H1 (cell line): ENCODE results near the gene ZBTB34. TPM values are rescaled to one million over a fixed set of nuclear protein-coding genes. Genes with fewer than 3 reads are reported as not detected.

ENCODE experiments used
- CTCF ChIA-PET: fragments of 300-600 bp; sonication (Branson Sonifier 250); formaldehyde crosslinking; loops from one replicate; lab custom pipeline; 2021; ENCODE audit not compliant: partially characterized antibody; lab: Charles Lee
- POLR2A ChIA-PET: fragments of 300-600 bp; sonication (Branson Sonifier 250); formaldehyde crosslinking; loops from one replicate; lab custom pipeline; 2021; ENCODE audit warnings: inconsistent platforms; ENCODE audit not compliant: partially characterized antibody; lab: Charles Lee
- DNase-seq, 2 experiments: peaks; one replicate each; pipeline versions ENCODE4 v3.0.0 to v3.0.0-alpha.2; 2010 to 2022; ENCODE audit warnings: low spot score in 2 of 2, low read depth in 1 of 2, mixed read lengths in 1 of 2
- FAIRE-seq: peaks from 2 replicates; lab custom pipeline; 2011; peaks lifted over from hg19 to GRCh38; lab: Jason Lieb, UNC
- H2AFZ ChIP-seq: 2 replicates; pipeline ENCODE4 v1.8.1; 2012; ENCODE audit warnings: low read length, inconsistent platforms
- H2AK5ac ChIP-seq: 2 replicates; pipeline ENCODE4 v1.6.1; 2013; ENCODE audit warnings: low read depth, low read length
- H2BK120ac ChIP-seq: replicated peaks from 2 replicates; pipeline ENCODE3; 2013; ENCODE audit warnings: low read depth, low read length, inconsistent platforms
- H2BK12ac ChIP-seq: 2 replicates; pipeline ENCODE4 v1.6.1; 2013; ENCODE audit warnings: low read depth, low read length
- H2BK15ac ChIP-seq: 2 replicates; pipeline ENCODE4 v1.6.1; 2013; ENCODE audit warnings: low read length
- H2BK20ac ChIP-seq: 2 replicates; pipeline ENCODE4 v1.6.1; 2013; ENCODE audit warnings: low read length
- H2BK5ac ChIP-seq: 2 replicates; pipeline ENCODE4 v1.6.1; 2013; ENCODE audit warnings: low read depth, low read length
- H3K14ac ChIP-seq: 2 replicates; pipeline ENCODE4 v1.6.1; 2013; ENCODE audit warnings: inconsistent platforms; ENCODE audit not compliant: insufficient read length
- H3K18ac ChIP-seq: 2 replicates; pipeline ENCODE4 v1.6.1; 2013; ENCODE audit warnings: low read length; ENCODE audit errors: extremely low read depth
- H3K23ac ChIP-seq: 2 replicates; pipeline ENCODE4 v1.6.1; 2013; ENCODE audit warnings: inconsistent platforms; ENCODE audit not compliant: insufficient read length
- H3K23me2 ChIP-seq: 2 replicates; pipeline ENCODE4 v1.6.1; 2013; ENCODE audit warnings: low read depth, low read length
- H3K27ac ChIP-seq: 2 replicates; pipeline ENCODE4 v1.6.1; 2011; ENCODE audit warnings: low read depth, low read length, inconsistent platforms
- H3K27me3 ChIP-seq, 4 experiments: replicated peaks in 1 of 4; 1 replicate in 1 of 4; 2 replicates in 3 of 4; pipeline versions ENCODE4 v1.6.1 to v1.8.1; 2011 to 2013; ENCODE audit warnings: low read length in 3 of 4, mild to moderate bottlenecking in 3 of 4, inconsistent platforms in 2 of 4, mixed read lengths in 2 of 4, moderate library complexity in 1 of 4; ENCODE audit not compliant: control insufficient read depth in 3 of 4, insufficient read depth in 3 of 4; ENCODE audit errors: extremely low read depth in 1 of 4
- H3K36me3 ChIP-seq, 4 experiments: 2 replicates each; pipeline versions ENCODE4 v1.6.1 to v1.8.1; 2011 to 2013; ENCODE audit warnings: mild to moderate bottlenecking in 4 of 4, low read length in 3 of 4, moderate library complexity in 2 of 4, control low read depth in 1 of 4, inconsistent platforms in 1 of 4; ENCODE audit not compliant: insufficient read depth in 4 of 4, control insufficient read depth in 2 of 4
- H3K4ac ChIP-seq: replicated peaks from 2 replicates; pipeline ENCODE3; 2013; ENCODE audit warnings: low read length, low read depth, mixed read lengths, inconsistent platforms; ENCODE audit not compliant: insufficient read length
- H3K4me1 ChIP-seq, 4 experiments: replicated peaks in 1 of 4; 1 replicate in 1 of 4; 2 replicates in 3 of 4; pipeline versions ENCODE4 v1.6.1 to v1.8.1; 2011 to 2013; ENCODE audit warnings: low read length in 3 of 4, inconsistent platforms in 2 of 4, mixed read lengths in 1 of 4; ENCODE audit not compliant: insufficient read depth in 4 of 4, control insufficient read depth in 3 of 4
- H3K4me2 ChIP-seq, 2 experiments: 2 replicates each; pipeline versions ENCODE4 v1.6.1 to v1.8.1; 2011 to 2013; ENCODE audit warnings: low read depth in 2 of 2, low read length in 2 of 2, control low read depth in 1 of 2, inconsistent platforms in 1 of 2, mild to moderate bottlenecking in 1 of 2; ENCODE audit not compliant: insufficient read depth in 1 of 2
- H3K4me3 ChIP-seq, 4 experiments: fragments of 200-600, 300-600 bp in 1 of 4; sonication (generic), shearing (Covaris generic), sonication (Bioruptor Twin) in 1 of 4; 2 replicates each; pipeline versions ENCODE4 v1.5.1 to v1.8.1; 2011 to 2016; ENCODE audit warnings: low read length in 4 of 4, low read depth in 3 of 4, control low read depth in 2 of 4, inconsistent platforms in 2 of 4, mild to moderate bottlenecking in 2 of 4, mixed read lengths in 1 of 4, moderate library complexity in 1 of 4; ENCODE audit not compliant: insufficient read depth in 2 of 4; ENCODE audit errors: extremely low read depth in 1 of 4
- H3K56ac ChIP-seq: replicated peaks from 2 replicates; pipeline ENCODE3; 2013; ENCODE audit warnings: low read depth, mild to moderate bottlenecking, mixed read lengths, low read length, inconsistent platforms; ENCODE audit not compliant: insufficient read length
- H3K79me1 ChIP-seq: 2 replicates; pipeline ENCODE4 v1.6.1; 2013; ENCODE audit warnings: low read depth, low read length, control low read depth
- H3K79me2 ChIP-seq, 2 experiments: 2 replicates each; pipeline versions ENCODE4 v1.6.1 to v1.8.1; 2012 to 2013; ENCODE audit warnings: low read length in 2 of 2, mild to moderate bottlenecking in 2 of 2, inconsistent platforms in 1 of 2; ENCODE audit not compliant: insufficient read depth in 2 of 2, control insufficient read depth in 1 of 2
- H3K9ac ChIP-seq, 4 experiments: replicated peaks in 1 of 4; 1 replicate in 1 of 4; 2 replicates in 3 of 4; pipeline versions ENCODE4 v1.6.1 to v1.8.1; 2011 to 2013; ENCODE audit warnings: low read depth in 3 of 4, low read length in 3 of 4, control low read depth in 2 of 4, mild to moderate bottlenecking in 2 of 4, moderate library complexity in 2 of 4, inconsistent platforms in 1 of 4; ENCODE audit errors: extremely low read depth in 1 of 4
- H3K9me3 ChIP-seq, 2 experiments: 2 replicates each; pipeline versions ENCODE4 v1.6.1 to v1.8.1; 2012 to 2013; ENCODE audit warnings: mild to moderate bottlenecking in 2 of 2, moderate library complexity in 2 of 2, control low read depth in 1 of 2, inconsistent platforms in 1 of 2, low read depth in 1 of 2, low read length in 1 of 2, mixed read lengths in 1 of 2; ENCODE audit not compliant: insufficient read depth in 2 of 2
- H4K20me1 ChIP-seq, 2 experiments: replicated peaks in 1 of 2; 2 replicates each; pipeline versions ENCODE3 to v1.8.1; 2011 to 2013; ENCODE audit warnings: inconsistent platforms in 2 of 2, low read length in 2 of 2, mild to moderate bottlenecking in 1 of 2; ENCODE audit not compliant: insufficient read depth in 2 of 2, control insufficient read depth in 1 of 2
- H4K5ac ChIP-seq: 2 replicates; pipeline ENCODE4 v1.6.1; 2013; ENCODE audit warnings: low read length, low read depth, mixed read lengths, inconsistent platforms; ENCODE audit not compliant: insufficient read length
- H4K8ac ChIP-seq: 2 replicates; pipeline ENCODE4 v1.8.0; 2013; ENCODE audit warnings: mild to moderate bottlenecking, moderate library complexity, low read length, inconsistent platforms; ENCODE audit not compliant: insufficient read depth; ENCODE audit errors: extremely low read depth
- H4K91ac ChIP-seq: replicated peaks from 2 replicates; pipeline ENCODE3; 2013; ENCODE audit warnings: low read length, mixed read lengths, inconsistent platforms; ENCODE audit not compliant: insufficient read length
- ASH2L ChIP-seq: fragments of 200-600, 300-600 bp; sonication (generic); IDR thresholded peaks from one replicate; pipeline ENCODE4 v1.7.1; 2017; ENCODE audit warnings: low read length
- BRCA1 ChIP-seq: IDR thresholded peaks from 2 replicates; pipeline ENCODE4 v1.6.1; 2012; ENCODE audit warnings: low read depth, low read length, improper control_type of control experiment
- CTCF ChIP-seq, 3 experiments: IDR thresholded peaks; 1 replicate in 2 of 3; 2 replicates in 1 of 3; pipeline versions ENCODE4 v1.5.1 to v1.6.1; 2011; ENCODE audit warnings: low read length in 3 of 3, mild to moderate bottlenecking in 3 of 3, inconsistent platforms in 2 of 3, low read depth in 1 of 3, moderate library complexity in 1 of 3; ENCODE audit not compliant: insufficient read depth in 1 of 3; ENCODE audit errors: control extremely low read depth in 1 of 3
- EGR1 ChIP-seq: IDR thresholded peaks from 2 replicates; pipeline ENCODE4 v1.6.1; 2011; ENCODE audit warnings: low read depth, low read length, borderline replicate concordance
- GABPA ChIP-seq: IDR thresholded peaks from 2 replicates; pipeline ENCODE4 v1.6.1; 2011; ENCODE audit warnings: mild to moderate bottlenecking, low read length, moderate library complexity, borderline replicate concordance; ENCODE audit not compliant: insufficient read depth
- NANOG ChIP-seq: IDR thresholded peaks from 2 replicates; pipeline ENCODE4 v1.6.1; 2011; ENCODE audit warnings: low read length, low read depth, mild to moderate bottlenecking, inconsistent platforms; ENCODE audit not compliant: insufficient read depth, poor library complexity, severe bottlenecking
- PHF8 ChIP-seq: fragments of 200-600 bp; sonication (generic); conservative IDR thresholded peaks from 2 replicates; pipeline ENCODE4 v1.7.1; 2012; ENCODE audit warnings: low read depth, mild to moderate bottlenecking, inconsistent platforms, low read length, moderate library complexity
- POLR2A ChIP-seq, 2 experiments: IDR thresholded peaks; 1 replicate in 1 of 2; 2 replicates in 1 of 2; pipeline ENCODE4 v1.6.1; 2011; ENCODE audit warnings: low read depth in 2 of 2, low read length in 2 of 2, mild to moderate bottlenecking in 2 of 2; ENCODE audit errors: control extremely low read depth in 1 of 2
- SP1 ChIP-seq: IDR thresholded peaks from 2 replicates; pipeline ENCODE4 v1.6.1; 2011; ENCODE audit warnings: low read depth, low read length
- SP2 ChIP-seq: IDR thresholded peaks from 2 replicates; pipeline ENCODE4 v1.6.1; 2012; ENCODE audit warnings: mild to moderate bottlenecking, low read length, inconsistent platforms
- TBP ChIP-seq: IDR thresholded peaks from 2 replicates; pipeline ENCODE4 v1.6.1; 2011; ENCODE audit warnings: low read depth, low read length, improper control_type of control experiment
- TEAD4 ChIP-seq: IDR thresholded peaks from 2 replicates; pipeline ENCODE4 v1.6.1; 2012; ENCODE audit warnings: low read depth, low read length, inconsistent platforms, mixed read lengths
- ZNF274 ChIP-seq: IDR thresholded peaks from 2 replicates; pipeline ENCODE4 v1.7.0; 2012; ENCODE audit warnings: low read length, borderline replicate concordance; ENCODE audit errors: extremely low read depth
- WGBS, 2 experiments: shearing (Covaris generic) in 1 of 2; methylation state at CpG; one replicate each; pipeline versions ENCODE4 v1.1.6 to v1.1.7; 2013 to 2015; ENCODE audit warnings: low lambda C conversion rate in 2 of 2, mixed read lengths in 2 of 2, inconsistent platforms in 1 of 2, low coverage in 1 of 2, missing lambda C conversion rate in 1 of 2; ENCODE audit not compliant: insufficient replicate concordance in 2 of 2, insufficient coverage in 1 of 2, insufficient read length in 1 of 2; ENCODE audit errors: extremely low coverage in 1 of 2, missing lambda C conversion rate in 1 of 2; 5-methylcytosine and 5-hydroxymethylcytosine counted together
- polyA plus RNA-seq, 7 experiments: library from polyadenylated mRNA; depleted of rRNA in 3 of 7; stranded (reverse) in 5 of 7; unstranded in 2 of 7; fragments of >200 nt in 5 of 7; fragments of 200-250 nt in 2 of 7; gene quantifications; 1 replicate in 5 of 7; 2 replicates in 1 of 7; 4 replicates in 1 of 7; pipeline versions ENCODE4 v1.2.1 to v1.2.3, GENCODE V29; 2011 to 2013; ENCODE audit warnings: missing spikeins in 2 of 7, mixed read lengths in 2 of 7
- total RNA-seq: library from RNA; stranded (reverse); fragmentation: NEBNext Ultra II Directional; extraction: Animal tissue kit (Norgen Biotek cat#: 25700); gene quantifications from 2 replicates; pipeline ENCODE4 v1.2.1, GENCODE V29; 2021

ZBTB34 gene
- total and polyA plus RNA-seq, 2 of the 8 experiments (the other 6 are each of a cell fraction or from before 2014, with no cell fraction given) = 8.2 to 15.9 TPM

GRCh38 chr9:126906091-126906490 lies 45.7 kb downstream of the ZBTB34 start:
- no peak overlapping the region for H3K23ac ChIP-seq
- FAIRE-seq = no peak
- WGBS, 2 experiments = 93% methylated on average over 6 of the region's 6 CpGs; no CpG with 5 or more reads in 1 of the 2 experiments
- TF ChIP-seq GABPA = no peak
- TF ChIP-seq SP2 = no peak
- TF ChIP-seq PHF8 = no peak
- no peak for TF ChIP-seq BRCA1
- no peak for TF ChIP-seq ZNF274
- TF ChIP-seq CTCF (IDR thresholded peaks at IDR 0.05; ENCODE audit: control extremely low read depth in 1 of 3, insufficient read depth in 1 of 3, low read depth in 1 of 3, low read length in 3 of 3) = no peak
- no peak for TF ChIP-seq TBP
- no peak for TF ChIP-seq SP1
- TF ChIP-seq TEAD4 = no peak
- TF ChIP-seq ASH2L = no peak
- TF ChIP-seq EGR1 = no peak
- TF ChIP-seq POLR2A (IDR thresholded peaks at IDR 0.05; ENCODE audit: control extremely low read depth in 1 of 2, low read depth in 2 of 2, low read length in 2 of 2) = no peak
- TF ChIP-seq NANOG = no peak

More at GRCh38 chr9:126906091-126906490, 45.7 kb downstream of the ZBTB34 start:
- no peak overlapping the region for H3K18ac ChIP-seq
- H3K4me1 ChIP-seq = peaks cover 0 to 6% (median 2%) of the 10 kb centered on the region in 4 experiments; a peak in 1 of 7 replicates
- no peaks in the 10 kb centered on the region for H3K9me3 ChIP-seq
- no peak overlapping the region for H4K5ac ChIP-seq
- no peak overlapping the region for H2BK20ac ChIP-seq
- no peaks in the 10 kb centered on the region for H3K79me2 ChIP-seq
- no peak overlapping the region for H3K14ac ChIP-seq
- H3K4ac ChIP-seq = no peak overlapping the region
- peaks cover 0 to 2% (median 0%) of the 10 kb centered on the region in 4 experiments; a peak in 1 of 7 replicates for H3K27me3 ChIP-seq
- no peak overlapping the region for H3K9ac ChIP-seq
- H2BK5ac ChIP-seq = no peak overlapping the region
- CTCF ChIA-PET = interaction anchor here (0.8 kb wide), 1 partner anchor 11 kb away, joined by 4 read pairs; no protein-coding TSS in a partner anchor
- no peak overlapping the region for H2BK12ac ChIP-seq
- H3K27ac ChIP-seq = no peak overlapping the region
- H3K23me2 ChIP-seq = no peaks in the 10 kb centered on the region
- H4K91ac ChIP-seq = no peak overlapping the region
- H3K4me2 ChIP-seq = no peak overlapping the region
- H3K56ac ChIP-seq = no peak overlapping the region
- DNase-seq = no peak
- H2BK120ac ChIP-seq = no peak overlapping the region
- H3K4me3 ChIP-seq = no peak overlapping the region
- no peaks in the 10 kb centered on the region for H3K36me3 ChIP-seq
- H2AK5ac ChIP-seq = no peak overlapping the region
- no peaks in the 10 kb centered on the region for H3K79me1 ChIP-seq
- POLR2A ChIA-PET = no interaction called here
- no peaks in the 10 kb centered on the region for H4K20me1 ChIP-seq
- no peak overlapping the region for H4K8ac ChIP-seq
- no peak overlapping the region for H2BK15ac ChIP-seq
- H2AFZ ChIP-seq = no peak overlapping the region
